ENCODE results near the gene CDH20. TPM values are rescaled to one million over a fixed set of nuclear protein-coding genes. Genes with fewer than 3 reads are reported as not detected.
"Not testable (repeated sequence)": the region's sequence is repeated elsewhere in the genome, so short reads cannot be mapped to it uniquely, and the experiment has no call there.

CDH20 gene
- total RNA-seq, 1 donor from 2014 or later, result 0.75 TPM

- no peak for DNase-seq (ENCODE audit: low spot score)
Observed at GRCh38 chr18:61348230-61348629, 15.0 kb downstream of the CDH20 start.

- DNase-seq (ENCODE audit: low spot score), result no peak
Observed at GRCh38 chr18:61350578-61350977, 17.3 kb downstream of the CDH20 start.

GRCh38 chr18:61352059-61352458 is 18.8 kb downstream of the CDH20 start:
- no peak for DNase-seq (ENCODE audit: low spot score)

GRCh38 chr18:61352611-61353010 is 19.4 kb downstream of the CDH20 start:
- DNase-seq (ENCODE audit: low spot score), result no peak

- DNase-seq (ENCODE audit: low spot score), result no peak
Observed at GRCh38 chr18:61360404-61361383, 27.5 kb downstream of the CDH20 start.

GRCh38 chr18:61362511-61362910 is 29.3 kb downstream of the CDH20 start:
- DNase-seq (ENCODE audit: low spot score), result no peak

- DNase-seq (ENCODE audit: low spot score), result no peak
Observed at GRCh38 chr18:61364953-61365352, 31.7 kb downstream of the CDH20 start.

- no peak for DNase-seq (ENCODE audit: low spot score)
Observed at GRCh38 chr18:61368001-61368400, 34.8 kb downstream of the CDH20 start.

- not testable (repeated sequence) for DNase-seq (ENCODE audit: low spot score)
Observed at GRCh38 chr18:61369671-61370070, 36.4 kb downstream of the CDH20 start.

GRCh38 chr18:61371111-61371510 is 37.9 kb downstream of the CDH20 start:
- no peak for DNase-seq (ENCODE audit: low spot score)

GRCh38 chr18:61379827-61380226 is 46.6 kb downstream of the CDH20 start:
- no peak for DNase-seq (ENCODE audit: low spot score)

GRCh38 chr18:61388010-61388409 is 54.8 kb downstream of the CDH20 start:
- DNase-seq (ENCODE audit: low spot score), result no peak

GRCh38 chr18:61394983-61395382 is 61.8 kb downstream of the CDH20 start:
- no peak for DNase-seq (ENCODE audit: low spot score)

- no peak for DNase-seq (ENCODE audit: low spot score)
Observed at GRCh38 chr18:61397222-61397621, 64.0 kb downstream of the CDH20 start.

GRCh38 chr18:61398961-61399705 is 65.9 kb downstream of the CDH20 start:
- DNase-seq (ENCODE audit: low spot score), result no peak

- DNase-seq (ENCODE audit: low spot score), result no peak
Observed at GRCh38 chr18:61400016-61400635, 66.9 kb downstream of the CDH20 start.

GRCh38 chr18:61400716-61401115 is 67.5 kb downstream of the CDH20 start:
- no peak for DNase-seq (ENCODE audit: low spot score)

GRCh38 chr18:61402726-61403125 is 69.5 kb downstream of the CDH20 start:
- DNase-seq (ENCODE audit: low spot score), result no peak

- DNase-seq (ENCODE audit: low spot score), result no peak
Observed at GRCh38 chr18:61413396-61413795, 80.2 kb downstream of the CDH20 start.

- no peak for DNase-seq (ENCODE audit: low spot score)
Observed at GRCh38 chr18:61414086-61414485, 80.9 kb downstream of the CDH20 start.

- DNase-seq (ENCODE audit: low spot score), result no peak
Observed at GRCh38 chr18:61419763-61420162, 86.5 kb downstream of the CDH20 start.

GRCh38 chr18:61420218-61420885 is 87.1 kb downstream of the CDH20 start:
- DNase-seq (ENCODE audit: low spot score), result no peak
